GM19452 (cell line): Measurements from ENCODE around the gene WDR36.

Source experiments
- ATAC-seq: cut with Tn5 transposase; IDR thresholded peaks from one replicate; pipeline ENCODE4 v1.9.1; 2021; ENCODE audit not compliant: unreplicated experiment

The WDR36 gene

DNA sequence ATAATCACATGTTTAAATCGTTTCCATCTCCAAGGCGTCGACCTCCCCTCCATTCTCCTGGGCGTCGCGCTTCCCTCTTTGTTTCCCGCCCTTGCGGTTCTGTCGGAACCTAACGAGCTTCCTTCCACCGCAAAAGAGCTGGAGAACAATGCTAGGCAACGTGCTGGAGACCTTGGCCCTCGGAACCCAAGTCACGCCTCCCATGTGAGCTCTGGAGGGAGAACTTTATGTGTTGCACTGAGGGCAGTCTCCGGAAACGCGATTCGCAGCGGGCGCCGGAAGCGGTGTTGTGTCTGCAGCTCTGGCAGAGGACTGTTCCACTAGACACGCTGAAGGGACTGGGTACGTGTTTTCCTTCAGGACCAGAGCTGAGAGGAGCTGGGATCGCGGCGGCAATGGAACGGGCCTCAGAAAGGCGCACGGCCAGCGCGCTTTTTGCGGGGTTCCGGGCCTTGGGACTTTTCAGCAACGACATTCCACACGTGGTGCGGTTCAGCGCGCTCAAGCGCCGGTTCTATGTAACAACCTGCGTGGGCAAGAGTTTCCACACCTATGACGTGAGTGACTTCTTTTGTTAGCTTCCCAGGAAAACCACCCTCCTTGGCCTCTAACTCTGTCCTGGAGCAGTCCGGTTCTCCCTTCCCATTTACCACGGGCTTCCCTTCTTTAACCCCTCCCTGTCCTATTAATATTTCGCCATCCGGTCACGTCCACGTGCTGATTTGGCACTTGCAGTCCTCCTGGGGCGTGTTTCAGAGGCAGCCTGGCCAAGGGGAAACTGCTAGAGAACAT is at the start of gene WDR36:
Gene WDR36, plus strand, starts transcription at position 287 of the 792 bp plus-strand sequence. Its CDS starts 109 bp downstream, at position 396.
- ATAC-seq, result peak; percentile 96

DNA sequence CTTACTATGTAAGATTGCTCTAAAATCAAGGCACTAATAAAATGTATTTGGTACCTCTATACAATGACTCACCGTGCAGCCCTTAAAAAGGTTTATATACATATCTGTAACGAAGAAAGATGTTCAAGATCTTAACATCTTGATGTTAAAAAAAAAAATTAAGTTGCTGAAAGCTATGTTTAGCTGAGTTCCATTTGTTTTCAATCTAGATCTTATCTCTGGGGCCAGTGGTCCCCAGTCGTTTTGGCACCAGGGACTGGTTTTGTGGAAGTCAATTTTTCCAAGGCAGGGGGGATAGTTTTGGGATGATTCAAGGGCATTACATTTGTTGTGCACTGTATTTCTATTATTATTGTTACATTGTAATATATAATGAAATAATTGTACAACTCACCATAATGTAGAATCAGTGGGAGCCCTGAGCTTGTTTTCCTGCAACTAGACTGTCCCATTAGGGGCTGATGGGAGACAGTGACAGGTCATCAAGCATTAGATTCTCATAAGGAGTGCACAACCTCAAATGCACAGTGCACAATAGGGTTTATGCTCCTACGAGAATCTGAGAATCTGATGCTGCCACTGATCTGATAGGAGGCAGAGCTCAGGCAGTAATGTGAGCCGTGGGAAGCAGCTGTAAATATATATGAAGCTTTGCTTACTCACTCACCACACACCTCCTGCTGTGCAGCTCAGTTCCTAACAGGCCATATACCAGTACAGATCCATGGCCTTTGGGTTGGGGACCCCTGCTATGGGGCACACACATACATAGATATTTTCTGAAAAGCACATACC is 48.2 kb upstream of the WDR36 start:
- no peak for ATAC-seq

DNA sequence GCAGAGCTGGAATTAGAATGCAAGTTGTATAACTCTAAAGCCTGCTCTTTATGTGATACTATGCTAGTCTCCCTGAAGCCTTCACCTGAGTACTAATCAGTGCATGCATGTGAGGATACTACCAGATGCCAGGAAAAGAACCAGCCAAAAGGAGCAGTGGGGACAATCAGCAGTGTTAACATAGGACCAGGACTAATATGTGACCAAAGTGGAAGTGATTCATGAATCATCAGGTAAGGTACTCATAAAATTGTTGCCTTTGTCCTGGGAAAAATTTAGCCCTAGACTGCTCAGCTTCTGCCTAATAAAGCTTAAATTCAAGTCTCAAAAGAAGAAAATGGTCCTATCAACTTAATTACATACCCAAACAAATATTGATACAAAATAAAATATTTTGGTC is 34.1 kb upstream of the WDR36 start:
- no peak for ATAC-seq

DNA sequence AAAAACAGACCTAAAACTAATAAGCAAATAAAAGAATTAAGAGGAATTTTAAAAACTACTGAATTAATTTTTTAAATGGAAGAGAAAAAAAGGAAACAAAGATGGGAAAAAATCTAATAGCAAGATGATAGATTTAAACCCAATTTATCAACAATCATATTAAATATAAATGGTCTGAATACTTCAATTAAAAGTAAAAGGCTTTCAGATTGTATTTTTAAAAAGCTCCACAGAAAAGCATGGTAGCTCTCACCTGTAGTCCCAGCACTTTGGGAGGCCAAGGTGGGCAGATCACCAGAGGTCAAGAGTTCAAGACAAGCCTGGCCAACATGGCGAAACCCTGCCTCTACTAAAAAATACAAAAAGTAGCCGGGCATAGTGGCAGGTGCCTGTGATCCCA is 32.0 kb upstream of the WDR36 start:
- no peak for ATAC-seq

DNA sequence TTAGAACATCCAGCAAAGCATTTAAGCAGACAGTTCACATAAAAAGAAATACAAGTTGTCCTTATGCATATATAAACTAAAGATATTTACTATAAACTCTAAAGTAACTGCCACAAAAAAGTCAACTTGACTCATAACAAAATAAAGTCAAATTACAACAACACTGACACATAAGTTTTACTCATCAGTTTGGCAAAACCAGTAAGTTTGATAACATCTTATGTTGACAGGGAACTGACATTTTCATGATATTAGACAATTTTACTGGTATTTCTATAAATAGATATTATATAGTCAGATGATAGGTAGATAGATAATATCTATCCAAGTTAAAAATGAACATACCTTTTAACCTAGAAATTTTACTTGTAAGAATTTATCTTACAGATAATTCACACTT is 30.5 kb upstream of the WDR36 start:
- ATAC-seq, result no peak

DNA sequence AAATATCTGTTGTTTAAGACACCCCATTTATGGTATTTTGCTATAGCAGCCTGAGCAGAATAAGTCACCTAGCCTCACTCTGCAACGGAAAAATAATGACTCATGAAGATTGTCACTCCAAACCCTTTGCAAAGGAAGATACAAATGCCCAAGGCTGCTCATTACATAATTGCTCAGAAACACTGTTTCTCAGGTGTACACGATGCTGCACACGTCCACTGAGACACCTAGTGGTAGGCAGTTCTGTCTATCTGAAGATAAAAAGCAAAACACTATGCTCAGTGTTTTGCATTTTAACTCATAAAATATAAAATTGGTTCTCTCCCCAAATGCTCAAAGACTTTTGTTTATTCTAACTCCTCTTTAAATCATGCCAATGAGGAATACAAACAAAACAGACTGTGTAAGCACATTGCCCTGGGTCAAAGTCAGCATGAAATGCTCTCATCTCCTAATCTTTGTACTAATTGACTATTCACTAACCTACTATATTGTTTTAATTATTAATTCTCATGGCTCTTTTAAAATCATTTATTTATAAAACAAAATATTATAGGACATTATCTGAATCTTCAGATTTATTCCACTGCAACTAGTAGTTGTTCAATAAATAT is 28.3 kb upstream of the WDR36 start:
- peak; percentile 71 for ATAC-seq

DNA sequence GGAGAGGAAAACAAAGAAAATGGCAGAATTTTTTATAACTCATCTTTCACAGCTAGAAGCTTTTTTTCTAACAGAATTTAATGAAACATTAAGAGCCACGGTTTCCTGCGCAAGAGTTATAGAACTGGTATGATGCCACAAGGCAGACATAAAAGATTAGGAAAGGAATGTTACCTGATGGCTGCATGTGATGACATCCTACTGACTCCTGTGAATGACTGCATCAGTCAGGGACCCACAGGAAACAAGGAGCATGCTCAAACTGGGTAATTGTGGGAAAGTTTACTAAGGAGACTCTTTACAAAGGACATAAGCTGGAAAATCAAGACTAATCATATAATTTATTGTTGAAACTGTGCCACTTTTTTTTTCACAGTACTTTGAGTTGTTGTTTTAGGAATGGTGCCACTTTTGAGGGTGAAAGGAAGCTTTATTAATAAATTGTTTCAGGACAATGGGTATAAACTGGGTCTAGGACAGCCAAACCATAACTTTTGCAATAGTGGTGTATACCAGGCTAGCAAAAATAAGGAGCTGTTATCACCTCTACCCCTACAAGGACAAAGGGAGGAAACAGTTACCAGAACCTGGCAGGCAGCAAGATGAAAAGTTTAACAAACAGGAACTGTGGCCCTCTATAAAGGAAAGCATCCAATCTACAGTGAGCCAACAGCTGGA is 25.7 kb upstream of the WDR36 start:
- ATAC-seq, result no peak

DNA sequence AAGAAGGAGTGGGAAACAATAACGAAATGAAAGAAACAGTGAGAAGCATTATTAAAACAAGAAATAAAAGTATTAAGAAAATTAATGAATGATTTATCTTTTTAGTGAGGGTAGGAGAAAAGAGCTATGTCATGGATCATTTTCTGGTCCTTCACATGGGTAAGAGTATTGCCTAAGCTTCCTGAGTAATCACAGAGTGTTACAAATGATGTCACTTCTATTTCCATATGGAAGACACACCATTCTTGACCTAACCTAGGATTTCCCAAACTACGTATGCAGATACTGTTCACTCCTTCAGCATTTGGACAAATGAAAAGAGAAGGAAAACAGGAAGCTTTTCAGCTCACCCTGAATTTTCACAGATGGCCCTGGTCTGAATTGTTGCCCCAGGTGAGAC is 23.9 kb upstream of the WDR36 start:
- ATAC-seq, result no peak

DNA sequence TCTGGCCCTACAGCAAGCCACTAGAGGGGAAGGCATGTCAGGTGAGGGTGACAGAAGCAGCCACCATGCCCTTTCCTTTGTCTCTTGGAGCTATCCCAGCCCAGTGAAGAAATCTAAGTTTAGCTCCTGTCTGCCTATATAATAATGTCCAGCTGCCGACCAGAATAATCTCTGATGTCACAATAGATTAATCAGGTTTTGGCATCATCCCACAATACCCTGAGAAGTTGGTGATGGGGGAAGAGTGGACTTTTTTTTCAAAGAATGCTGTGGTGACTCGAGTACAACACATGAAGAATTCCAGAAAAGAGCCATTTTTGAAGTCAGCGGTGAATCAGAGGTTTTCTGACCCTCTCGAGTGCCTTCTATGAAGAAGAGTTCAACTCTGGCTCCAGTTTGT is 22.3 kb upstream of the WDR36 start:
- no peak for ATAC-seq

DNA sequence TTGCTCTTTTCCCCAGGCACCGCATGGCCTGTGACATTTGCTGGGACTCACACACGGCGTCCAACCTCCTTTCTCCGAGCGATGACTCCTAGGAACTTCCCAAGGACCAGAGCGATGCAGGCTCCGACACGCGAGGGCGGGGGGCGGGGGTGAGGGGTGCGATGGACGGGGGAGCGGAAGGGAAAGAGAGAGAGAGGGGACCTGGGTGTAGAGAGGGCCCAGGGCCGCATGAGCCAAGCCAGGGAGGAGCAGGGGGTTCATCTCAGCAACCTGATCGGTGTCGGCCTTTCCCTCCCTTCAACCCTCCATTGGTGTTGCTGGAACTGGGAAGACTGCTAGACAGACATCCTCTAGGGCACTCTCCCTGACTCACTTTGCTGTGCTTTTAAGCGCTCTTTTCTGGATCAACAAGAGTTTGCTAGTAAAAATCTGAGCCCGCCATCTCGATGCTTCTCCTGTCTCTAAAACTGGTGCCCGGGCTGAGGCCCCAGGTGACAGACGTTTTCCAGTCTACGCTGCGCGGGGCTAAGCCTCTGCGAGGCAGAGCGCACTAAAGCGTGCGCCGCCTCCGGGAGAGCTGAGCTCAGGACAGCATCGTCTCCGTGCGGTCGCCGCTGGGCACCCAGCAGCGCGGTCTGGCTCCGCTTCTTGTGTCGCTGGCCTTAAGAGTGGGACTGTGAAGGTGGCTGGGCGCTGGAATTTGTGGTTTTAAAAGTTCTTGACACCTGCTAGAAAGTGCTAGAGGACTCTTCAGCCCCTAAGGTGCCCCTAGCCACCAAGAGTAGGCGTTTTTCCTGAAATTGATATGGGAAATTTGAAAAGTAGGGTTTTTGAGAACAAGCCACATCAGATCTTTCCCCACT is 21.6 kb upstream of the WDR36 start:
- ATAC-seq, result no peak

DNA sequence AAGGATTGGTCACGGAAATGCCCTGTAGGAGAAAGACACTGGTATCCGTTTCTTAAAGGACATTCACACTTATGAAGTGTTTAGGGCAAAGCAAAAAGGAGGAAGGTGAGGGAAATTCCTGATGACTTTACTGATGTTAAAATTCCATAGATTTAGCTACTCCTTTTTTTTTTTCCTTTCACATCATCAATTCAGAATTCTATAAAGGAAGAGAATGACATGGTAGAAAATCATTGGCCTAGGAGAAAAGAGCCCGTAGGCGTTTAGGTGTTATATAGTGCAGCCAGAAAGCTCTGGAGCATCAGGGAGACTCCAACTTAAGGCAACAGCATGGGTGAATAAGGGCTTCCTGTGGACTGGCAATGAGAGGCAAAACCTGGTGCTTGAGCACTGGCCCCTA is 20.7 kb upstream of the WDR36 start, which contains the start of gene TSLP:
Gene TSLP, plus strand, starts transcription at position 301 of the 400 bp plus-strand sequence. CDS start 178 bp downstream, outside the sequence.
- no peak for ATAC-seq

DNA sequence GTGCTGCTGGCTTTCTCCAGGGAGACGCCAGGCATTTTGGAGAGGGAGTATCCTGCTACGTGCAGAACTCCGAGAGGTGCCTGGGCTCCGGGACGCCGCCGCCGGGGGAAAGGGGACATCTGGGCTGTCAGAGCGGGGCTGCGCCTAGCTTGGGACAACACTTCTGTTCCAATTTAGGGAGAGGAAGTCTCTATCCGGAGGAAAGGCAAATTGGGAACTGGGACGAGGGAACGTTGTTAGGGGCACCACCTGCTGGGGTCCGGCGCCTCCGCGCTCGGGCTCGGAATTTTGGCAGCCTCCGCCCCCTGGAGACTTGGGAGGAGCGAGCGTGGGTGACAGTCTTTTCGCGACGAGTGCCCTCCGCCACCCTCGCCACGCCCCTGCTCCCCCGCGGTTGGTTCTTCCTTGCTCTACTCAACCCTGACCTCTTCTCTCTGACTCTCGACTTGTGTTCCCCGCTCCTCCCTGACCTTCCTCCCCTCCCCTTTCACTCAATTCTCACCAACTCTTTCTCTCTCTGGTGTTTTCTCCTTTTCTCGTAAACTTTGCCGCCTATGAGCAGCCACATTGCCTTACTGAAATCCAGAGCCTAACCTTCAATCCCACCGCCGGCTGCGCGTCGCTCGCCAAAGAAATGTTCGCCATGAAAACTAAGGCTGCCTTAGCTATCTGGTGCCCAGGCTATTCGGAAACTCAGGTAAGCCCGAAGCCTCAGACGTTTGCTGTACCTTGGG is 19.0 kb upstream of the WDR36 start:
- ATAC-seq, result peak; percentile 53

DNA sequence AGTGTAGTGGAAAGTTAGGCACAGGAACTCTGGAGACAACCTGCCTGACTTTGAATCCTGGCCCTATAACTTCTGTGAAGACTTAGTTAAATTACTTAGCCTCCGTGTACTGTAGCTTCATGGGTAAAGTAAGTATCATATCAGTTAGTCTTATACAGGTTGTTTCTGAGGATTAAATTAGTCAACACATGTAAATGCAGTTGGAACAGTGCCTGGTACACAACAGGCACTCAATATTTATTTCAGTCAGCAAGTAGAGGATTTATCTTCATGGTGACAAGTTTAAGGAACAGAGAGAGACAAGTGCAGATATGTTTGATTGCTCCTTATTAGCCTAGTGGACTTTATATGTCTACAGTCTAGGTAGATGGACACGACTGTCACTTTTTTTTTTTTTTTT is 17.9 kb upstream of the WDR36 start:
- no peak for ATAC-seq

DNA sequence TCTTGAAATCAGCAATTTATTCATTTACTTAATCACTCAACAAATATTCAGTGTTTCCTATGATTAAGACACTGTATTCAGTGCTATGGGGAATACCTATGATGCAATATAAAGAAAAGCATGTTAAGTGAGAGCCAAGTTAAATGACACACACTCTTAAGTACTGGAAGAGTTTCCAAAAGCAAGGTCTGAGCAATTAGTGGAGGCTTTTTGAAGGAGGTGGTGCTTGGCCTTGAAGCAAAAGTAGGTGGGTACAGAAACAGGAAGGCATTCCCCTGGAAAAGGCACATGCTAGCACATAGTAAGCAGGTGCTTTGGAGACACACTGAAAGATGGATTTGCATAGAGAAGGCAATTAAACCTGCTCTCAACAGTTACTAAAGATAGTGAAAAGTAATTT is 16.6 kb upstream of the WDR36 start:
- ATAC-seq, result no peak

DNA sequence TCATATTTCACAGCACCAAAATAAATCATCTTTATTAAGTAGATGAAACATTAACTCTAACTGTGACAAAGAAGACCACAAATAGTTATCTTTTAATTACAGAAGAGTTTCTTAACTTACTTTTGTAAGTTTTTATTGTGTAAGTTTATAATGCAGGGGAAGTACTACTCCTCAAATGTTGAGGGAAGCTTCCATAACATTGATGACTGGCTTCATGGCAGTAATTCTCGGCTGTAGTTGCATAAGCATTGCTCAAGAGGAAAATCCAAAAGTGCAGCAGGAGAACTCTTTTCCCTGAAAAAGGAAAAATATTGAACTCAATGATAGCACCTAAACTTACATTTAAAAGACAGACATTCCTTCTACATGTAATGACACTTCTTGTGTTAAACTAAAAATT is 16.1 kb upstream of the WDR36 start:
- ATAC-seq, result no peak

DNA sequence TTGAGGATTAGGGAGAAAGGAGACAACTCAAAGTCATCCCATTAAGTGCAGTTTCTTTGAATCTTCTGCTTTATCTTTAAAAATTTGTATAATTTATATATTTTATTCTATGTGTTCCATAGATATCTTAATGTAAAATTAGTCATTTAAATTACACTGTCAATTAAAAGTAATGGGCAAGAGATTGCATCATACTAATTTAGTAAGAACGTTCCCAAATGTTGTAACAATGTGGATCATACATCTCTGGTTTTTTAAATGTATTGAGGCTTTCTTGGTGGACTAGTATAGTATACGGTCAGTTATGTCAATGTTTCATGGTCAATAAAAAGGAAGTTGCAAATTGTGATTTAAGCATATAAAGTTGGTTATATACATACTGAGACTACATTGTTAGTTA is 14.5 kb upstream of the WDR36 start:
- ATAC-seq, result no peak

DNA sequence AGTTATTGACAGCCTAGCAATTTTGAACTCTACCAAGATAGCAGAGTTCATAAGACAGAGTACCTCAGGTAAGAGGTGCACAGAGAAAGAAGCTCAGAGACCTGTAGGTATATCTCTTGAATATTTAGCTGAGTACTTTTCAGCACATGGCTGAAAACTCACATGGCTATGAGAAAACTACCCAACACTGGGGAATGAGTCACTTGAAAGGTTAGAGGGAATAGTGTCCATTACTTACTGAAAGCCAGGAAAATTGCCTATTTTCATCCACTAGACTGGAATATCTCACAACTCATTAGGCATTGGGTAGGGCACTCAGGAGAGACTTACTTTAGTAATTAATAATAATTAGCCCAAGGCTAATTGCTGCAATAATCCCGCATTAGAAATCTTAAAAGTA is 12.3 kb upstream of the WDR36 start:
- ATAC-seq, result no peak

DNA sequence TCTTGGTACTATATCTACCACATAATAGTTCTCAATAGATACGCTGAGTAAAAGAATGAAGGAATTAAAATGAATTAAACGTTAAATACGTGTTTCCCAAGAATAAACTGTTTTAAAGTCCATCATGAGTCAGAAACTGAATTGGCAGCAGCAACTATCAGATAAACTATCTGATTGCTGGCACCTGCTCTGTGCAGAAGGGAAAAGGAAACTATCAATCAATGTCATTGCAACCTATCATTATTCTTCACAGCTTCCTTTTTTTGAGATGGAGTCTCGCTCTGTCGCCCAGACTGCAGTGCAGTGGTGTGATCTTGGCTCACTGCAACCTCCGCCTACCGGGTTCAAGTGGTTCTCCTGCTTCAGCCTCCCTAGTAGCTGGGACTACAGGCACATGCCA is 8.8 kb upstream of the WDR36 start:
- ATAC-seq, result no peak

DNA sequence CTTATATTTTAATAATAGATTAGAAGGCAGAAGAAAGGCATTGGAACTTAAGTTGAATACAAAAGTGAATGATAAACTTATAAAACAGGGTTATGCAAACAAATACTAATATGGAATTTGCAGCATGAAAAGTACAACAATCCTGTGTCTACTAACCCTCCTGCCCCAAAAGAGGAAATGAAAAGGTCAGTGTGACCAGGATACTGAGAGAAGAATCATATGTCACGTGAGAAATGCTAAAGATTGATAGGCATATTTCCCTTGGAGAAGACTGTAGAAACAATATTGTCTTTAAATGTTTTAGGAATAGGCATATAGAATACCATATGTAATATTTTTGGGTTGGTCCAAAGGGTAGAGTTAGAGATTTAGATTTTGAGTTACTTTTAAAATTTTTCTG is 3.8 kb downstream of the WDR36 start:
- no peak for ATAC-seq
